Esophagus muscularis mucosa (tissue), 3 donors: ENCODE measurements around the gene TMEM94.

ENCODE experiments used
- CTCF ChIP-seq, 3 experiments: fragments of 200-600 bp in 2 of 3; fragments of 450-650 bp in 1 of 3; sonication (generic) in 2 of 3; IDR thresholded peaks; one replicate each; pipeline ENCODE4 v1.5.1; 2017 to 2019; ENCODE audit warnings: antibody characterized with exemption in 3 of 3, mild to moderate bottlenecking in 2 of 3, moderate library complexity in 1 of 3
- POLR2AphosphoS5 ChIP-seq, 2 donors: sonication (generic); formaldehyde crosslinking; IDR thresholded peaks; one replicate each; pipeline ENCODE4 v1.6.1; 2017; ENCODE audit warnings: antibody characterized with exemption in 2 of 2

DNA sequence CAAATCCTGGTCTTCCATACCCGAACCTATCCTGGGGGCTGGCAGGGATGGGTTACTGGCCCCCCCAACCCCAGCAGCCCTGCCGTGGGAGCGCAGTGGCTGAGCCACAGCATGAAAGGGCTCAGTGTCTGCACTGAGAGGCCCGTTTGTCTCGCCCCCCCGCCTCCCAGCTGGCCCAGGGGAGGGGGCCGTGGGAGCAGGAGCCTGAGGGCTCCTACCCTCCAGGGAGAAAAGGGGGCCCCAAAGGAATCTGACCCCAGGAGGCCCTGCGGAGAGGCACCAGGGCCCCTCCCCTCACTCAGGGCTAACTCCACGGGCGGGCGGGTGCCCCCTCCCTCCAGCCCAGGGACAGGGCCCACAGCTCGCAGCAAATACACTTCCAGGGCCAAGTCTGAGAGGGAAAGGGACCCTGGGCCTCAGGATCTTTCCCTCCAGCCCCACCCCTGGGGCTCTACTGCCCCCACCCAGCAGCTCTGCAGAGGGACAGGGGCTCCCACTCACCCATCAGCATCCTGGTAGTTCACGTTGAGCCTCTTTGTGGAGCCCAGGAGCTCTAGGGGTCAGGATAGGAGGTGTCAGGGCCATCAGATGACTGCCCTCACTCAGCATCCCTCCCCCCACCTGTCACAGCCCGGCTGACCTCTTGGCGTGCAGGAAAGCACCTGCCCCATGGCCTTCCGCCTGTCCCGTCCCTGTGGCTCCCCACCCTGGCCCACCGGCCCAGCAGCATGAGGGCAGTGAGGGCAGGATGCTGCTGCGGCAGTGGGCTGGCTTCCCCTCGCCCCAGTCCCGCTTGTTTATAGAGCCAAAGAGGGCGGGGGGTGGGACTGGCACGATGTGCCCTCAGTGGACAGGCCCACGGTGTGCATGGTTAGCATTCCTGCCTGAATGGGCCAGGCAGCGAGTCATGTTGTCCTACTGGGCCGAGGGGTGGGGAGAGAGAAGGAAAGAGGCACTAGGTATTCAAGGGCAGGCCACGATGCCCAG is 51.6 kb downstream of the TMEM94 start:
- TF ChIP-seq POLR2AphosphoS5 (IDR thresholded peaks at IDR 0.05) = peak in 1 of 2 donors; percentile 33
- TF ChIP-seq CTCF (IDR thresholded peaks at IDR 0.05) = no peak
